Neural progenitor cell (in vitro differentiated cells): ENCODE measurements around the gene RNF114.

Experiments used
- EZH2 ChIP-seq: fragments of 200-600 bp; sonication (generic); IDR thresholded peaks from 2 replicates; pipeline ENCODE4 v1.6.1; 2017; ENCODE audit warnings: antibody characterized with exemption, mild to moderate bottlenecking, moderate library complexity
- EZH2phosphoT487 ChIP-seq: fragments of 200-600 bp; sonication (generic); IDR thresholded peaks from 2 replicates; pipeline ENCODE4 v1.6.1; 2017; ENCODE audit warnings: antibody characterized with exemption
- TF ChIP-seq, protein P1 (sequence below): fragments of 200-600 bp; sonication (generic); IDR thresholded peaks from 2 replicates; pipeline ENCODE4 v1.5.1; 2017; ENCODE audit warnings: antibody characterized with exemption, mild to moderate bottlenecking

DNA sequence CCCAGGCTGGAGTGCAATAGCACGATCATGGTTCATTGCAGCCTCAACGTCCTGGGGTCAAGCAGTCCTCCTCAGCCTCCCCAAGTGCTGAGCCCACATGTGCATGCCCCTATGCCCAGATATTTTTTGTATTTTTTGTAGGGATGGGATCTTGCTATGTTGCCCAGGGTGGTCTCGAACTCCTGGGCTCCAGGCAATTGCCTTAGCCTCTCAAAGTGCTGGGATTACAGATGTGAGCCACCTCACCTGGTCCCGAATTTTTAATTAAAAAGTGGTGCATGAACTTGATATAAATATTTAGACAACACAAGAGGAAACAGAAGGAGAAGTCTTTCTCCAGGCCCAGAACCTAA lies 7.1 kb upstream of the RNF114 start:
- TF ChIP-seq EZH2 (no peak), EZH2phosphoT487 (no peak)
- TF ChIP-seq, protein P1, sequence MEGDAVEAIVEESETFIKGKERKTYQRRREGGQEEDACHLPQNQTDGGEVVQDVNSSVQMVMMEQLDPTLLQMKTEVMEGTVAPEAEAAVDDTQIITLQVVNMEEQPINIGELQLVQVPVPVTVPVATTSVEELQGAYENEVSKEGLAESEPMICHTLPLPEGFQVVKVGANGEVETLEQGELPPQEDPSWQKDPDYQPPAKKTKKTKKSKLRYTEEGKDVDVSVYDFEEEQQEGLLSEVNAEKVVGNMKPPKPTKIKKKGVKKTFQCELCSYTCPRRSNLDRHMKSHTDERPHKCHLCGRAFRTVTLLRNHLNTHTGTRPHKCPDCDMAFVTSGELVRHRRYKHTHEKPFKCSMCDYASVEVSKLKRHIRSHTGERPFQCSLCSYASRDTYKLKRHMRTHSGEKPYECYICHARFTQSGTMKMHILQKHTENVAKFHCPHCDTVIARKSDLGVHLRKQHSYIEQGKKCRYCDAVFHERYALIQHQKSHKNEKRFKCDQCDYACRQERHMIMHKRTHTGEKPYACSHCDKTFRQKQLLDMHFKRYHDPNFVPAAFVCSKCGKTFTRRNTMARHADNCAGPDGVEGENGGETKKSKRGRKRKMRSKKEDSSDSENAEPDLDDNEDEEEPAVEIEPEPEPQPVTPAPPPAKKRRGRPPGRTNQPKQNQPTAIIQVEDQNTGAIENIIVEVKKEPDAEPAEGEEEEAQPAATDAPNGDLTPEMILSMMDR = no peak
